PFSK-1 (cell line): ENCODE data around the gene ANO1.

ENCODE experiments used
- FOXP2 ChIP-seq: optimal IDR thresholded peaks from 2 replicates; pipeline ENCODE3; 2011; ENCODE audit warnings: borderline replicate concordance, control low read depth, inconsistent platforms; ENCODE audit not compliant: insufficient read depth; ENCODE audit errors: extremely low read length, extremely low read depth
- POLR2AphosphoS5 ChIP-seq: IDR thresholded peaks from 2 replicates; pipeline ENCODE4 v1.6.1; 2012; ENCODE audit warnings: low read depth, mild to moderate bottlenecking, control low read depth, low read length, moderate library complexity
- SIN3A ChIP-seq: IDR thresholded peaks from 2 replicates; pipeline ENCODE4 v1.6.1; 2012; ENCODE audit warnings: mild to moderate bottlenecking, low read length, moderate library complexity, borderline replicate concordance; ENCODE audit not compliant: insufficient read depth
- TAF1 ChIP-seq: IDR thresholded peaks from 2 replicates; pipeline ENCODE4 v1.6.1; 2012; ENCODE audit warnings: low read length, control low read depth, borderline replicate concordance; ENCODE audit not compliant: insufficient read depth
- TF ChIP-seq, protein P1 (sequence below), 2 experiments: IDR thresholded peaks; 2 replicates each; pipeline versions ENCODE4 v1.6.1 to v1.8.0; 2011 to 2012; ENCODE audit warnings: low read depth in 2 of 2, low read length in 2 of 2, control low read depth in 1 of 2, inconsistent platforms in 1 of 2, mild to moderate bottlenecking in 1 of 2, moderate library complexity in 1 of 2; ENCODE audit not compliant: insufficient read depth in 1 of 2

ANO1 gene

GRCh38 chr11:70146895-70147520, 68.9 kb downstream of the ANO1 start:
- TF ChIP-seq, protein P1, sequence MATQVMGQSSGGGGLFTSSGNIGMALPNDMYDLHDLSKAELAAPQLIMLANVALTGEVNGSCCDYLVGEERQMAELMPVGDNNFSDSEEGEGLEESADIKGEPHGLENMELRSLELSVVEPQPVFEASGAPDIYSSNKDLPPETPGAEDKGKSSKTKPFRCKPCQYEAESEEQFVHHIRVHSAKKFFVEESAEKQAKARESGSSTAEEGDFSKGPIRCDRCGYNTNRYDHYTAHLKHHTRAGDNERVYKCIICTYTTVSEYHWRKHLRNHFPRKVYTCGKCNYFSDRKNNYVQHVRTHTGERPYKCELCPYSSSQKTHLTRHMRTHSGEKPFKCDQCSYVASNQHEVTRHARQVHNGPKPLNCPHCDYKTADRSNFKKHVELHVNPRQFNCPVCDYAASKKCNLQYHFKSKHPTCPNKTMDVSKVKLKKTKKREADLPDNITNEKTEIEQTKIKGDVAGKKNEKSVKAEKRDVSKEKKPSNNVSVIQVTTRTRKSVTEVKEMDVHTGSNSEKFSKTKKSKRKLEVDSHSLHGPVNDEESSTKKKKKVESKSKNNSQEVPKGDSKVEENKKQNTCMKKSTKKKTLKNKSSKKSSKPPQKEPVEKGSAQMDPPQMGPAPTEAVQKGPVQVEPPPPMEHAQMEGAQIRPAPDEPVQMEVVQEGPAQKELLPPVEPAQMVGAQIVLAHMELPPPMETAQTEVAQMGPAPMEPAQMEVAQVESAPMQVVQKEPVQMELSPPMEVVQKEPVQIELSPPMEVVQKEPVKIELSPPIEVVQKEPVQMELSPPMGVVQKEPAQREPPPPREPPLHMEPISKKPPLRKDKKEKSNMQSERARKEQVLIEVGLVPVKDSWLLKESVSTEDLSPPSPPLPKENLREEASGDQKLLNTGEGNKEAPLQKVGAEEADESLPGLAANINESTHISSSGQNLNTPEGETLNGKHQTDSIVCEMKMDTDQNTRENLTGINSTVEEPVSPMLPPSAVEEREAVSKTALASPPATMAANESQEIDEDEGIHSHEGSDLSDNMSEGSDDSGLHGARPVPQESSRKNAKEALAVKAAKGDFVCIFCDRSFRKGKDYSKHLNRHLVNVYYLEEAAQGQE (IDR thresholded peaks at IDR 0.05; ENCODE audit: insufficient read depth in 1 of 2, low read depth in 2 of 2, low read length in 2 of 2), result no peak
- TF ChIP-seq FOXP2, result no peak
- TF ChIP-seq TAF1, result no peak
- no peak for TF ChIP-seq SIN3A
- no peak for TF ChIP-seq POLR2AphosphoS5

DNA sequence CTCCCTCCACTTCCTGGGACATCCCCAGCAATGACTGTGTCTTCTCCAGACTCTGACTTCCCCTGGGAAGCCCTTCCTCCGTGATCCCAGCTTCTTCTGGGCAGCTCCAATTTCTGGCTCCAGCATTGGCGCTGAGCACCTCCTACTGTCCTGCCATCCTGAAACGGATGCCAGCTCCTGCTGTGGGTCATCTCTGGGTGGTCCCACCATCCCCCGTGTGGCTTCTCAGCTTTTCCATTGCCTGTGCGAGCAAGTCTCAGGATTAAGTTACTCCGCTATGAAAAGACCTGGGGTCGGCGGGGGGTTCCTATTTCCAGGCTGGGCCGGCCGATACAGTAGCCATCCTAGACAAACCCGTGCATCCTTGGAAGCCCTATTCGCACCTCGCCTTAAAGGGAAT, 69.6 kb downstream of the ANO1 start:
- TF ChIP-seq SIN3A (no peak), POLR2AphosphoS5 (no peak), TAF1 (no peak), FOXP2 (no peak)
- TF ChIP-seq, protein P1 (IDR thresholded peaks at IDR 0.05; ENCODE audit: insufficient read depth in 1 of 2, low read depth in 2 of 2, low read length in 2 of 2), result no peak

DNA sequence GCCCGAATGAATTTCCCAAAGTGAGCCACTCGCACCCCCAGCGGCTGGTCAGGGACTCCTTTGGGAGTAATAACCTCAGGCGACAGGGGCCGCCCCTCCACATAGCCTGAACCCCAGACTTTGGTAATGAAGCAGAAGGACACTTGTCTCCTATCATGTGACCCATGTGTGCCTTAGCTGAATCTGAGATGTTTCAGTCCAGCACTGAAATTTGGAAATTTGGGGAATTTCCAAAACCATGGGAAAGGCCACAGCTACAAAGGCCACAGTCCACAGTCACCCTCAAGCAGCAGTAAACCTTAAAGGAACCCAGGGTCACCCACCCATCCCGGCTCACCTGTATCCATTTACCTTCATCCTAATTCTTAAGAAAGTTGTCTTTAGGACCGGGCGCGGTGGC, 73.6 kb downstream of the ANO1 start:
- TF ChIP-seq TAF1 (no peak), SIN3A (no peak), FOXP2 (no peak)

DNA sequence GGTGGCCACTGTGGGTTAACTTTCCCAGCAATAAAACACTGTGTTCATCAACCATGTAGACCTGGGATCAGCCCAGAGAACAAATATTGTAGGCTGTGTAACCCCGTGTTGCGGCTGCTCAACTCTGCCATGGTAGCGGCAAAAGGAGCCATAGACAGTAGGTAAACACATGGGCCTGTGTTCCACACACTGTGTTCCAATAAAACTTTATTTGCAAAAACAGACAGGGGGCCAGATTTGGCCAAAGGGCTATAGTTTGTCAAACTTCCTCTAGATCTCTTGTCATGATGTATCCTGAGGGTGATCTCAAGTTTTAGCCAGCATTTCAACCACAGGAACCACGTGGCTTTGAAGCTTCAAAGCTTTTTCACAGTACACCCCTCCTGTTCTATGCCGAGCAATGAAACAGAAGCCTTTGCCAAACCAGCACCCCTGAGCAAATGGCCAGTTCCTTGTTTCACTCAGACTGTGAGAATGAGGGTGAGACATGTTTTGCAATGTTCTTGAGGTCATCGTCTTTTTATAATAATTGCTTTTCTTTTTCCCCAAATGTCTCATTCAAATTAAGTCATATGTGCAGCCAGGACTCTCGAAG, 75.1 kb downstream of the ANO1 start:
- no peak for TF ChIP-seq TAF1
- no peak for TF ChIP-seq SIN3A
- TF ChIP-seq POLR2AphosphoS5, result no peak
- TF ChIP-seq, protein P1 (IDR thresholded peaks at IDR 0.05; ENCODE audit: insufficient read depth in 1 of 2, low read depth in 2 of 2, low read length in 2 of 2), result no peak
- no peak for TF ChIP-seq FOXP2

DNA sequence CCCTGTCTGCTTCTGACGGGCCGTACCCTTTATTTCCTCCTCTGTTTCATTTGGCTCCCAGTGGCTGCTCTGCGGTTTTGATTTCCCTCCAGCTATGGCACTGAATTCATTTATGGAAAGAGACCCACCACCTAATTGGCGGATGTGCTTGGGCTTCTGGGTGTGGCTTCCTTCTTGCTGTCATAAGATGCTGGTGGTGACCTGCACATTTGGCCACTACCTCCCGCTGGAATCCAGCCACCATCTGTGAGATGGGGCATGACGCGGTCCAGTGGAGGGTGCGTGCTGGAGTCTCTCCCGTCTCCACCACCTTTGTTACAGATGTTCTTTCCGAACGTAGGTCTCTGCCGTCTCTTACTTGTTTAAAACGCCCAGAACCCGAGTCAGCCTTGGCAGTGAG, 77.3 kb downstream of the ANO1 start:
- TF ChIP-seq FOXP2 (no peak), POLR2AphosphoS5 (no peak), TAF1 (no peak), SIN3A (no peak)
- TF ChIP-seq, protein P1 (IDR thresholded peaks at IDR 0.05; ENCODE audit: insufficient read depth in 1 of 2, low read depth in 2 of 2, low read length in 2 of 2), result no peak
